Activated CD4-positive, alpha-beta T cell treated with anti-CD3 and anti-CD28 coated beads, Interleukin-2, Interleukin-6, amounts not matched to agents 100 ng/mL and 50 ng/mL, durations not matched to agents 16 hours and 8 hours (primary cell): Measurements from ENCODE around the gene GNPNAT1.

Experiments used
- DNase-seq: peaks from one replicate; pipeline ENCODE4 v3.0.0-alpha.2; 2020

Gene GNPNAT1

GRCh38 chr14:52791223-52792096 is at the start of gene GNPNAT1:
TSS of gene GNPNAT1 (minus strand) at chr14:52791607. CDS start at chr14:52784650, 6,957 bp downstream.
- DNase-seq, result peak; percentile 94

DNA sequence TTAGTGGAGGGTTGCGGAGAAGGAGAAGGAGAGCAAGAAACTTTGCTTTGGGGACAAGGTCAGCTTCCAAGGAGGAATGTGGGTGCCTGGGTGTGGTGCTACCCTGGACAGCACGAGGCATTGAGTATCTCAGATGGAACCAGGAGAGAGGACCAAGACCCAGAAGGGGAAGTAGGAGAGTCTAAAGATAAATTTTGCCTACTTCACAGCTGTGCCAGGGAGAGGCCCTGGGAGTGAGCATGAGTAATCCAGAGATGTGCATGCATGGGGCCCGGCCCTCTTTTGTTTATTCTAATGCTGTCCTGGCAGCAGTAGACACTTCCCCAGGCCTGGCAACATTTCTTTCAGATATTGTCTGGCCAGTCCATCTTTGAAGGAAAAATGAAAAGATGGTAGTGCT is 49.5 kb upstream of the GNPNAT1 start:
- no peak for DNase-seq

DNA sequence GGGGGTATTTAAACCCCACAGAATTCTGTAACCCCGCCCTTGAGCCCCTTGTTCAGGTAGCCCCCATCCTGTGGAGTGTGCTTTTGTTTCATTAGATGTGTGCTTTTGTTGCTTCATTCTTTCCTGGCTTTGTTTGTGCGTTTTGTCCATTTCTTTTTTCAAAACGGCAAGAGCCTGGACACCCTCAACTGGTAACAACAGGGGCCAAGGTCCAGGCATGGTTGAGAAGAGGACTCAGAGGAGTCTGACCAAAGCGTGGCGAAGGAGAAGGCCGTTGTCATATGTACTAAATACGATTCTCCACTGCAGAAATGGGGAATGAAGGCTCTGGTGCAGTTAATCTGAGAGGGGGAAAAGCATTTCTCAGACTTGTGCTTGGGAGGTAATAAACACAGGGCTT is 46.0 kb upstream of the GNPNAT1 start:
- DNase-seq, result no peak

GRCh38 chr14:52836063-52836462 is 44.7 kb upstream of the GNPNAT1 start:
- DNase-seq, result no peak

DNA sequence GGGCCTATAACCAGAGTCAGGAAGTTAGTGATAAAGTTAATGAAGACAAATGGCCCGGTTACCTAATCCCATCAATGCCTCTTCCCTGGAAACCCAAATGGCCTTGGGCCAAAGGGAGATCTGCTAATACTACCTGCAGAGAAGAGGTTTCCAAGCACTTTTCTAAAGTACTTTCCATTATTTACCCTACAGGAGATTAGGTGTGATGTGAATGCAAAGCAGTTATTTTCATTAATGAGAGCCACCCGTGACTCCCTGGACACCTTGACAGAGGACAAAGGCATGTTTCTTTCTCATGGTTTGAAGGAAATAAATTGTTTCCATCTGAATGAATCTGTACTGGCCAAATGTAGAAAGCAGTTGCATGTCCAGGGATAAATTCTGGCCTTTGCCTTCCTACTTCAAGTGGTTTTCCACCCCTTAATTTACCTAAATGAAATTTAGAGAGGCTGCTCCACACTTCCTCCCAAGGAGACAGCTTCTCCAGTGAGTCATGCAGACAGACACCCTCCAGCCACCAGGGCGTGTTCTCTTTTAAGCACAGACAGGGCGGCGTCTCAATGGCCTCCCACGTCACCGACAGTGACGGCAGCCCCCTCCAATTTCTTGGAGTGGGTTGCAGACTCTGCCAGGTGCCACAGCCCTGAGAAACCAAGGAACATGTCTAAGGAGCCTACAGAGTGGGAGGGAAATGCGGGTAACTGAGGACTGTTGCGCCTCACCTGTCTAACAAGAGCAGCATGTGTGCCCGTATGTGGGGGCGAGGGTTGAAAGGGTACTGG is 43.9 kb upstream of the GNPNAT1 start:
- DNase-seq, result no peak

DNA sequence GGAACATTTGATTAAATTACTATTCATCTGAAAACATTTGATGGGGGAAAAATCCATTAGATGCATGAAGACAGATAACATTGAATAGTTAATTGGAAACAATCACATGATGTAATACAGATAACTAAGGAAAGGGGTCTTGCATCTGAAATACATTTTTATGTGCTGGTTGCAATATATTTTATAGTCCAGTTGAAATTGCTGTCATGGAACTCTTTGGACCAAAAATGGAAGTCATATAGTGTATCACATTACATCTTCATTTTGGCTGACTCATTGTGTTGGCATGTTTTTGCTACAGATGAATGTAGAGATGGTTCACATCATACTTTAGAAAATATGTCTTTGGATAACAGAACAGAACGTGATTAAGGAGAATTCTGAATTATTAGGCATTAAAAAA is 43.0 kb upstream of the GNPNAT1 start:
- no peak for DNase-seq

GRCh38 chr14:52833891-52834290 is 42.5 kb upstream of the GNPNAT1 start:
- no peak for DNase-seq

DNA sequence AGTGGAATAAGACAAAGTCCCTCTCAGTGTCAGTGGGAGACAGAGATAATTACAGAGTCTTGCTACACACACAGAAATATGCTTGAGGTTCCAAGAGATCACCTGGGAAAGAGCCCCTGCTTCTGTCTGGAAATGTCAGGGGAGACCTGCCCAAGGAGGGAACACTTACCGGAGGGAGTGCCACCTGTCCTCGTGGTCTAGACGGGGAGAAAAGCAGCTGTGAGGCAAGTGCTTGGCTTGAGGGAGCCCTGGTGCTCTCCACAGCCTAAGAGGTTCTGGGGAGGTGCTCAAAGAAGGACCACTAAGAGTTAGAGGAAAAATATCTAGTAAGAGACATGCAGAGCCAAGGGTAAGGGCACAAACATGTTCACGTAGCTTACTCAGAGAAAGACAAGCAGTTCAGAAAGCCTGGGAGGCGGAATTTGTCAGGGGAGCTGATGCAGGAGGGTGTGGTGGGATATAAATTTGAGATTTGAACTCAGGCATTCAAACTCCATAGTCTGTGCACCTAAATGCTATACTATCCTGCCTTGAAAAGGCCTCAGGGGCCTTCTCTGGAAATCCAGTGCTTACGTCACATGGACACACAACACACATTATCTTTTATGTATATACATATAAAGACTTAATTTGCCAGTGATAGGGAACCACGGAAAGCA is 38.2 kb upstream of the GNPNAT1 start:
- DNase-seq, result no peak

DNA sequence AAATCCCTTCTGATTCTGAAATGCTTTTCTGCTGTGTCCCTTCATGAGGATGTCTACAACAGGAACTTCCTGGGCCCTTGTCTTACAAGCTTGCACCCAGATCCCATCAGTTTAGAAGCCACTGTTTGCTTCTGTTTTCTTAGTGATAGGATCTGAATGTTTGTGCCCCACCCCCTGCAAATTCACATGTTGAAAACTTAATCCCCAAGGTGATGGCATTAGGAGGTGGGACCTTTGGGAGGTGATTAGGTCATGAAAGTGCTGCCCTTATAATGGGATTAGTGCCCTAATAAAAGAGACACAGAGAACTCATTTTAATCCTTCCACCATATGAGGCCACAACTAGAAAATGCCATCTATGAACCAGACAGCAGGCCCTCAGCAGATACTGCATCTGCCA is 36.0 kb upstream of the GNPNAT1 start:
- no peak for DNase-seq

GRCh38 chr14:52825085-52825484 is 33.7 kb upstream of the GNPNAT1 start:
- DNase-seq, result peak; percentile 64

- no peak for DNase-seq
These were observed 33.1 kb upstream of the GNPNAT1 start for GRCh38 chr14:52824462-52824861.

- DNase-seq, result no peak
These were observed 30.4 kb upstream of the GNPNAT1 start for GRCh38 chr14:52821805-52822250.

DNA sequence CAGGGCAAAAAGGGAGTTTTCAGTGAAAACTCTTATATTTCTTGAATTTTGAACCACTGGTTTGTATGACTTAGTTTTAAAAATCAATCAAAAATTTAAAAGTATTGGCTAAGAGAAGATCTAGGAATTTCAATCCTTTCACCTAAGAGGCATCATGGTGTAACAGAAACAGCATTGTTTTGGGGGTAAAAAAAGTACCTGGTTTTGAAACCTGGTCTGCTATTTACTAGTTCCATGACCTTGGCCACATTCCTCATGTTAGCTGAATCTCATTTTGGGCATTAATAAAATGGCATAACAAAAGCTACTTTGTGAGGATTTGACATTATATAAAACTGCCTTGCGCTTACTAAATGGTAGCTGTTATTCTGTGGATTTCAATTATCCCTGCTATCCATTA is 16.7 kb upstream of the GNPNAT1 start:
- no peak for DNase-seq

DNA sequence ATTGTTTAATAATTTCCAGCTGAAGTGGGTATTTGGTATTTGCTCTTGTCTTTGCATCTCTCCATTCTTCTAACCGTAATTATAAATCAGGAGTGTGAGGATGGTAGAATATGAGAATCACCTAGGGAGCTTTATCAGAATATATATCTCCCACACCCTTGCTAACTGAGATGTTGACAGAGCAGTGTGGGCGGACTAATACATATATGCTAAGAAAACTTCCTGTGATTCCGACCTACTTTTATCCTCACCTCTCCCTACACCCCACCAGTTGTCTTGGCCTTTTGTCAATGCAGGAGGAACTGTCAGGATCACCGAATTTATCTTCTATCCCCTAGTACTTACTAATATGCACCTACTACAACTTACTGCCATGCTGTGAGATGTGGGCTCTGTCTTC is 14.7 kb upstream of the GNPNAT1 start:
- DNase-seq, result no peak

DNA sequence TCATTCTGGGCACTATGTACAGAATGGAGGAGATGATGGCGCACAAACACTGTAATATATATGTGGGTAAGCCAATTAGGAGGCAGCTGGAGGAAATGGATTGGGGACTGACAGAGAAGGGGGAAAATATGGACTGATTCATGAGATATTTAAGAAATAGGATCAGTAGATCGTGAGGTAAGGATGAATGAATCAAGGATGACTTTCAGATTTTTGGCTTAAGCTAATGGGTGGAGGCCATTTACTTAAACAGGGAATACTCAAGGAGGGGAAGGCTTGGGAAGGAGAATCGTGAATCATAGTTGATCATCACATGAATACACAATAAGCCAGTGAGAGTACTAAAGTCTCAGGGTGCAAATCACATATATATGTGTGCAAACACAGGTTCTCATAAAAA is 11.2 kb upstream of the GNPNAT1 start:
- DNase-seq, result no peak

DNA sequence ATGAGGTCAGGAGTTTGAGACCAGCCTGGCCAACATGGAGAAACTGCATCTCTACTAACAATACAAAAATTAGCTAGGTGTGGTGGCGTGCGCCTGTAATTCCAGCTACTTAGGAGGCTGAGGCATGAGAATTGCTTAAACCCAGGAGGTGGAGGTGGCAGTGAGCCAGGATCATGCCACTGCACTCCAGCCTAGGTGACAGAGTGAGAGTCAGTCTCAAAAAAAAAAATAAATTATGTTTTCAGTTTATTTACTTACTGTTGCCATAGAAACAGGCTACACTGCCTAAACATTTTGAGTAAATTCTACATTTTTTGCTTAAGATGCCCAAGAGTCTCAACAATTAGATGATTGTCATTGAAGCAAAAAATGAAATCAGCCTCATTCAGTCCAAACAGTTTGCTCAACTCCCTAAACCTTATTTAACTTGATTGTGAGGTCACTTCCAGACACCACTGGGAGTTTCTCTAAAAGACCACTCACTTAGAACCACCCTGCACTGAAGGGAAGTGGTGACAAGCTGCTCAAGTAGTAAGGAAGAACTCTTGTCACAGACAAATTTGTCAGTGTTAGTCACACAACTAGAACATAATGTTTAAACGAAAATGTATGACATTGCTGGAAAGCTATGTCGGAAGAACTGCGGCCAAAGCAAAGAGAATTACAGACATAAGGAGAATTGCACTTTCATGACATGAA is 9.8 kb upstream of the GNPNAT1 start:
- DNase-seq, result no peak

GRCh38 chr14:52798826-52799225 is 7.4 kb upstream of the GNPNAT1 start:
- DNase-seq, result no peak

GRCh38 chr14:52797653-52798052 is 6.2 kb upstream of the GNPNAT1 start:
- DNase-seq, result no peak

DNA sequence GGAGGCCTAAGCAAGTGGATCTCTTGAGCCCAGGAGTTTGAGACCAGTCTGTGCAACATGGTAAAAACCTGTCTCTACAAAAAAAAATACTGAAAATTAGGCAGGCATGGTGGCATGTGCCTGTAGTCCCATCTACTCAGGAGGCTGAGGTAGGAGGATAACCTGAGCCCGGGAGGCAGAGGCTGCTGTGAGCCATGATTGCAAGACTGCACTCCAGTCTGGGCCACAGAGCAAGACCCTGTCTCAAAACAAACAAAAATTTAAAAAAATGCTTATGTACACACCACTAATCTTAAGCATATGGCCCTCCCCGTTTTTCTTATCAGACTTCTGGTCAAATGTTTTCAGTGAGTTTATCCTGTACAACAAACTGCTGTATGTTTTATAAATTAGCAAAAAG is 1.7 kb upstream of the GNPNAT1 start:
- DNase-seq, result no peak

- no peak for DNase-seq
These were observed 649 bp upstream of the GNPNAT1 start for GRCh38 chr14:52792097-52792415.

DNA sequence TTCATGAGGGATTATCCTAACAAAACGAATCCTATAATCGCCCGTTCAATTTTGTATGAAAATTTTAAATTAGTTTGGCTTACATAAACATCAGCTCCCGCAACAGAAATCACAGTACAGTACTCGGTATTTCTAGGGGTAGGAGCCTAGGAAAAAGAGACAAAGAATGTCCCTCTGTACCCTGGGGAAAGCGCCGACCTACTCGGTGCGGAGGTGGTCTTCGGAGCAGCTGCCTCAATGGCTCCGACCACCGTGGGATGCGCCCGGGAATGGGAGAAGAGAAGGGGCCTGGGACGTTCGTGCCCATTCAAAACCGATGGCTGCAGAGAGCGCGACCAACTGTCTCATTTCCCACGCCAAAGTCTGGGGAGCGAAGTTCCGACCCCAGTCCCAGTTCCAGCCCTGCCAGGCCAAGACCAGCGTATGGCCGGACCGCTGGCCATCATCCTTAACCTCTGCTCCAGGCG is 618 bp downstream of the GNPNAT1 start:
- peak; percentile 5 for DNase-seq

DNA sequence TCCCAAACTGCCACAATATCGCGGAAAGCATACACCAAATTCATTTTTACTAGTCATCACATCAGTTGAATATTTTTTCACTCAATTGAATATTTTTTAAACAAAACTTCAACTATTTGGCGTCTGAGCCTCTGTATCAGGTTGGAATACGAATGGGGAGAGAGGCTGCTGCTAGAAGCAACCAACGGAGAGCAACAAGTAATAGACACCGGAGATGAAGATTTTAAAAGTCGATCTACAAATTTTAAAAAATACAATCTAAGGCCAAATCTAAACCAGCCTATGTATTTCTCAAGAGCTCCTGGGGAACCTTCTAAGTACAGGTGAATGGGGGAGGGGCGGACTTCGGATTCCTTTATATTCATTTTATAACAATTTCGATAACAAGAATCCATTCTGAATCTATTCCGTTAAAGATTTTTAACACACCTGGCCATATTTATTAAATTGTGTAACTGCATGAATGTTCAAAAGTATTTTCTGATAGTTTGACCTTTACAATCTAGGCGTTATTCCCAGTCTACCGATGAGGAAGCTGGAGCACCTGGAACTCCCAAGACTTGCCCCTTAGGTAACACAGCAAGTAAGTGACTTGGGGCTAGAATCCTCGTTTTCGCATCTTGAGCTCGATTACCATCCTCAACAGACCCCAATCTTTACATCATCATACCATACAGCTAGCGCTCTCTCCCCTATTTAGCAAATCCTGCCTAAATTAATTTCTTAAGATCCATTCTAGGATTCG is 1.2 kb downstream of the GNPNAT1 start:
- no peak for DNase-seq
